Osteoblast (primary cell): Measurements from ENCODE around the gene TPSG1. TPM values are rescaled to one million over a fixed set of nuclear protein-coding genes. Genes with fewer than 3 reads are reported as not detected.

ENCODE experiments used
- DNase-seq: peaks from one replicate; pipeline ENCODE4 v3.0.0; 2011; ENCODE audit warnings: low spot score, mixed read lengths; ENCODE audit not compliant: insufficient read length; ENCODE audit errors: missing footprints
- H2AFZ ChIP-seq: 2 replicates; pipeline ENCODE4 v1.6.0; 2011; ENCODE audit warnings: mild to moderate bottlenecking, low read length
- H3K27ac ChIP-seq: 2 replicates; pipeline ENCODE4 v1.5.1; 2011; ENCODE audit warnings: mild to moderate bottlenecking, low read depth, low read length, moderate library complexity
- H3K27me3 ChIP-seq: 2 replicates; pipeline ENCODE4 v1.6.0; 2012; ENCODE audit warnings: mild to moderate bottlenecking, control low read depth, inconsistent platforms, low read length, moderate library complexity; ENCODE audit not compliant: insufficient read depth
- H3K36me3 ChIP-seq: 2 replicates; pipeline ENCODE4 v1.5.1; 2011; ENCODE audit warnings: mild to moderate bottlenecking, low read length, control low read depth, moderate library complexity; ENCODE audit not compliant: insufficient read depth
- H3K4me1 ChIP-seq: 2 replicates; pipeline ENCODE4 v1.5.1; 2011; ENCODE audit warnings: mild to moderate bottlenecking, low read length, control low read depth, moderate library complexity; ENCODE audit not compliant: insufficient read depth
- H3K4me2 ChIP-seq: 2 replicates; pipeline ENCODE4 v1.6.0; 2011; ENCODE audit warnings: mild to moderate bottlenecking, low read length; ENCODE audit not compliant: insufficient read depth
- H3K4me3 ChIP-seq: fragments of 200-600 bp; sonication (generic); 3 replicates; pipeline ENCODE4 v1.5.1; 2012; ENCODE audit warnings: mild to moderate bottlenecking, low read length, inconsistent platforms; ENCODE audit not compliant: insufficient read depth
- H3K79me2 ChIP-seq: 2 replicates; pipeline ENCODE4 v1.6.0; 2012; ENCODE audit warnings: mild to moderate bottlenecking, low read length, control low read depth, inconsistent platforms; ENCODE audit not compliant: insufficient read depth
- H3K9me3 ChIP-seq: 2 replicates; pipeline ENCODE4 v1.5.1; 2011; ENCODE audit warnings: low read depth, low read length, control low read depth
- H4K20me1 ChIP-seq: 2 replicates; pipeline ENCODE4 v1.6.0; 2012; ENCODE audit warnings: mild to moderate bottlenecking, low read length, control low read depth; ENCODE audit not compliant: insufficient read depth
- CTCF ChIP-seq: IDR thresholded peaks from 2 replicates; pipeline ENCODE4 v1.5.1; 2011; ENCODE audit warnings: mild to moderate bottlenecking, low read depth, low read length, moderate library complexity; ENCODE audit errors: extremely low read depth
- total RNA-seq: library from RNA; depleted of rRNA; stranded (reverse); fragments of >200 nt; gene quantifications from 2 replicates; pipeline ENCODE4 v1.2.3, GENCODE V29; 2012

The TPSG1 gene
- total RNA-seq, 1 donor, result not detected

- Histone ChIP-seq H3K4me3 (no peak overlapping the region), H3K9me3 (no peaks in the 10 kb centered on the region), H2AFZ (no peak overlapping the region), H3K27me3 (no peaks in the 10 kb centered on the region), H3K4me2 (no peak overlapping the region), H3K36me3 (no peaks in the 10 kb centered on the region), H4K20me1 (no peaks in the 10 kb centered on the region), H3K4me1 (no peaks in the 10 kb centered on the region), H3K79me2 (no peaks in the 10 kb centered on the region), H3K27ac (no peak overlapping the region)
- no peak for DNase-seq
- TF ChIP-seq CTCF, result no peak
Measured at GRCh38 chr16:1213796-1214372, 11.2 kb downstream of the TPSG1 start.

- Histone ChIP-seq H3K4me3 (no peak overlapping the region), H4K20me1 (no peaks in the 10 kb centered on the region), H3K36me3 (no peaks in the 10 kb centered on the region), H3K9me3 (no peaks in the 10 kb centered on the region), H3K4me2 (no peak overlapping the region), H2AFZ (no peak overlapping the region), H3K4me1 (no peaks in the 10 kb centered on the region), H3K79me2 (no peaks in the 10 kb centered on the region), H3K27me3 (no peaks in the 10 kb centered on the region), H3K27ac (no peak overlapping the region)
- TF ChIP-seq CTCF, result no peak
- DNase-seq, result no peak
Measured at GRCh38 chr16:1213231-1213630, 11.8 kb downstream of the TPSG1 start.

GRCh38 chr16:1212616-1213194 is 12.4 kb downstream of the TPSG1 start:
- Histone ChIP-seq H4K20me1 (no peaks in the 10 kb centered on the region), H3K27ac (no peak overlapping the region), H3K27me3 (no peaks in the 10 kb centered on the region), H3K4me1 (no peaks in the 10 kb centered on the region), H2AFZ (no peak overlapping the region), H3K9me3 (no peaks in the 10 kb centered on the region), H3K4me3 (no peak overlapping the region), H3K79me2 (no peaks in the 10 kb centered on the region), H3K36me3 (no peaks in the 10 kb centered on the region), H3K4me2 (no peak overlapping the region)
- TF ChIP-seq CTCF, result no peak
- DNase-seq, result no peak

- DNase-seq, result no peak
- no peak overlapping the region for H3K4me2 ChIP-seq
- no peak overlapping the region for H3K4me3 ChIP-seq
Measured at GRCh38 chr16:1211451-1212268, 13.4 kb downstream of the TPSG1 start.

More at GRCh38 chr16:1211451-1212268, 13.4 kb downstream of the TPSG1 start:
- no peak overlapping the region for H3K27ac ChIP-seq
- no peaks in the 10 kb centered on the region for H3K27me3 ChIP-seq
- no peaks in the 10 kb centered on the region for H3K36me3 ChIP-seq
- H2AFZ ChIP-seq, result no peak overlapping the region
- no peaks in the 10 kb centered on the region for H3K79me2 ChIP-seq
- no peaks in the 10 kb centered on the region for H3K9me3 ChIP-seq
- H4K20me1 ChIP-seq, result no peaks in the 10 kb centered on the region
- TF ChIP-seq CTCF, result no peak
- no peaks in the 10 kb centered on the region for H3K4me1 ChIP-seq
